H9 (cell line): ENCODE results near the gene TMEM135. TPM values are rescaled to one million over a fixed set of nuclear protein-coding genes. Genes with fewer than 3 reads are reported as not detected.

ENCODE experiments used
- DNase-seq: peaks from one replicate; pipeline ENCODE4 v3.0.0-alpha.2; 2017
- H2AFZ ChIP-seq: one replicate; pipeline ENCODE4 v1.6.1; 2013; ENCODE audit warnings: mild to moderate bottlenecking, low read length, control low read depth, moderate library complexity
- H2AK5ac ChIP-seq: 2 replicates; pipeline ENCODE4 v1.6.1; 2013; ENCODE audit warnings: low read length, control low read depth, mixed read lengths; ENCODE audit not compliant: insufficient read length
- H2BK120ac ChIP-seq: one replicate; pipeline ENCODE4 v1.6.1; 2013; ENCODE audit warnings: low read depth, mild to moderate bottlenecking, low read length, control low read depth, inconsistent platforms; ENCODE audit not compliant: poor library complexity, severe bottlenecking
- H2BK12ac ChIP-seq: 2 replicates; pipeline ENCODE4 v1.6.1; 2013; ENCODE audit warnings: low read length, control low read depth, mixed read lengths, low read depth; ENCODE audit not compliant: insufficient read length
- H2BK15ac ChIP-seq: 2 replicates; pipeline ENCODE4 v1.6.1; 2013; ENCODE audit warnings: low read depth, low read length, control low read depth
- H2BK20ac ChIP-seq: one replicate; pipeline ENCODE4 v1.6.1; 2013; ENCODE audit warnings: low read depth, mild to moderate bottlenecking, low read length, control low read depth, inconsistent platforms; ENCODE audit not compliant: poor library complexity, severe bottlenecking
- H2BK5ac ChIP-seq: 2 replicates; pipeline ENCODE4 v1.6.1; 2013; ENCODE audit warnings: low read length, control low read depth, mixed read lengths; ENCODE audit not compliant: insufficient read length
- H3K14ac ChIP-seq: 2 replicates; pipeline ENCODE4 v1.6.1; 2013; ENCODE audit warnings: low read length, control low read depth; ENCODE audit not compliant: insufficient read depth
- H3K18ac ChIP-seq: 2 replicates; pipeline ENCODE4 v1.6.1; 2013; ENCODE audit warnings: low read depth, mild to moderate bottlenecking, mixed read lengths, low read length, control low read depth; ENCODE audit not compliant: insufficient read length
- H3K23ac ChIP-seq: 2 replicates; pipeline ENCODE4 v1.6.1; 2013; ENCODE audit warnings: low read length, control low read depth, mixed read lengths, low read depth; ENCODE audit not compliant: insufficient read length
- H3K23me2 ChIP-seq: 2 replicates; pipeline ENCODE4 v1.6.1; 2013; ENCODE audit warnings: low read depth, mild to moderate bottlenecking, mixed read lengths, low read length, control low read depth; ENCODE audit not compliant: insufficient read length, poor library complexity, severe bottlenecking
- H3K27ac ChIP-seq: 2 replicates; pipeline ENCODE4 v1.5.1; 2013; ENCODE audit warnings: low read length, control low read depth, mixed read lengths, low read depth; ENCODE audit not compliant: insufficient read length
- H3K27me3 ChIP-seq: 2 replicates; pipeline ENCODE4 v1.6.1; 2013; ENCODE audit warnings: low read length, control low read depth, inconsistent platforms; ENCODE audit not compliant: insufficient read depth
- H3K4ac ChIP-seq: 2 replicates; pipeline ENCODE4 v1.6.1; 2013; ENCODE audit warnings: low read depth, mild to moderate bottlenecking, control low read depth, inconsistent platforms, low read length, moderate library complexity
- H3K4me1 ChIP-seq: 2 replicates; pipeline ENCODE4 v1.6.1; 2013; ENCODE audit warnings: low read length, control low read depth, inconsistent platforms; ENCODE audit not compliant: insufficient read depth
- H3K4me2 ChIP-seq: 2 replicates; pipeline ENCODE4 v1.6.1; 2013; ENCODE audit warnings: low read length, control low read depth, mixed read lengths; ENCODE audit not compliant: insufficient read length, insufficient read depth
- H3K56ac ChIP-seq: 2 replicates; pipeline ENCODE4 v1.6.1; 2013; ENCODE audit warnings: low read depth, mild to moderate bottlenecking, mixed read lengths, low read length, control low read depth; ENCODE audit not compliant: insufficient read length
- H3K79me1 ChIP-seq: 2 replicates; pipeline ENCODE4 v1.6.1; 2013; ENCODE audit warnings: low read depth, mild to moderate bottlenecking, moderate library complexity, low read length, control low read depth, inconsistent platforms; ENCODE audit not compliant: insufficient read depth, poor library complexity, severe bottlenecking
- H3K79me2 ChIP-seq: 2 replicates; pipeline ENCODE4 v1.6.1; 2013; ENCODE audit warnings: low read length, control low read depth, inconsistent platforms; ENCODE audit not compliant: insufficient read depth
- H3K9ac ChIP-seq: 2 replicates; pipeline ENCODE4 v1.6.1; 2013; ENCODE audit warnings: low read length, control low read depth, mixed read lengths; ENCODE audit not compliant: insufficient read length; ENCODE audit errors: extremely low read depth
- H3K9me3 ChIP-seq: one replicate; pipeline ENCODE4 v1.6.1; 2013; ENCODE audit warnings: low read depth, low read length, inconsistent platforms; ENCODE audit not compliant: control insufficient read depth
- H3T11ph ChIP-seq: one replicate; pipeline ENCODE4 v1.6.1; 2013; ENCODE audit warnings: mild to moderate bottlenecking, low read length, control low read depth, inconsistent platforms
- H4K20me1 ChIP-seq: one replicate; pipeline ENCODE4 v1.6.1; 2013; ENCODE audit not compliant: control insufficient read depth, insufficient read length, insufficient read depth
- H4K5ac ChIP-seq: 2 replicates; pipeline ENCODE4 v1.6.1; 2013; ENCODE audit warnings: low read depth, mild to moderate bottlenecking, mixed read lengths, low read length, control low read depth; ENCODE audit not compliant: insufficient read length
- H4K8ac ChIP-seq: replicated peaks from 2 replicates; pipeline ENCODE4 v1.6.1; 2013; ENCODE audit warnings: low read length, control low read depth, mixed read lengths, low read depth; ENCODE audit not compliant: insufficient read length
- H4K91ac ChIP-seq: 2 replicates; pipeline ENCODE4 v1.6.1; 2013; ENCODE audit warnings: low read depth, mild to moderate bottlenecking, moderate library complexity, mixed read lengths, low read length, control low read depth; ENCODE audit not compliant: insufficient read length
- H3K27ac Mint-ChIP-seq, 3 experiments: 2 replicates in 2 of 3; 3 replicates in 1 of 3; pipeline ENCODE4 v1.8.0; 2020 to 2021; ENCODE audit warnings: mixed read lengths in 3 of 3, mild to moderate bottlenecking in 1 of 3, moderate library complexity in 1 of 3
- H3K27me3 Mint-ChIP-seq: 2 replicates; pipeline ENCODE4 v1.8.0; 2021; ENCODE audit warnings: low read depth, mild to moderate bottlenecking, moderate library complexity, mixed read lengths
- H3K36me3 Mint-ChIP-seq, 3 experiments: 2 replicates in 2 of 3; 3 replicates in 1 of 3; pipeline ENCODE4 v1.8.0; 2020 to 2021; ENCODE audit warnings: low read depth in 3 of 3, mixed read lengths in 3 of 3; ENCODE audit not compliant: insufficient read depth in 1 of 3
- H3K4me1 Mint-ChIP-seq, 2 experiments: 2 replicates each; pipeline ENCODE4 v1.8.0; 2020; ENCODE audit warnings: mixed read lengths in 2 of 2
- H3K4me3 Mint-ChIP-seq, 2 experiments: 2 replicates in 1 of 2; 3 replicates in 1 of 2; pipeline ENCODE4 v1.8.0; 2020 to 2021; ENCODE audit warnings: mild to moderate bottlenecking in 2 of 2, mixed read lengths in 2 of 2, moderate library complexity in 1 of 2
- H3K9me3 Mint-ChIP-seq, 2 experiments: 2 replicates in 1 of 2; 3 replicates in 1 of 2; pipeline ENCODE4 v1.8.0; 2020; ENCODE audit warnings: mild to moderate bottlenecking in 2 of 2, mixed read lengths in 2 of 2, moderate library complexity in 1 of 2
- WGBS: extraction: QIAGEN DNeasy Blood & Tissue Kit; methylation state at CpG from one replicate; pipeline ENCODE4 v1.1.7; 2013; ENCODE audit warnings: missing lambda C conversion rate, low lambda C conversion rate, mixed read lengths; ENCODE audit not compliant: insufficient read length; ENCODE audit errors: extremely low coverage; 5-methylcytosine and 5-hydroxymethylcytosine counted together
- total RNA-seq: library from RNA; stranded (reverse); gene quantifications from 2 replicates; pipeline ENCODE4 v1.2.1, GENCODE V29; 2021
- TF ChIP-seq, protein P1 (sequence below): fragments of 200-600 bp; sonication (generic); conservative IDR thresholded peaks from 3 replicates; pipeline ENCODE4 v1.8.0; 2021; ENCODE audit warnings: antibody characterized with exemption, mild to moderate bottlenecking

Gene TMEM135
- total RNA-seq, 1 experiment from 2014 or later = 25.2 TPM

GRCh38 chr11:87120937-87121336, 83.2 kb downstream of the TMEM135 start:
- Histone ChIP-seq H3K23me2 (no peaks in the 10 kb centered on the region), H3K79me1 (no peaks in the 10 kb centered on the region), H3T11ph (no peak overlapping the region), H3K4ac (no peak overlapping the region), H3K4me2 (no peak overlapping the region), H2BK5ac (no peak overlapping the region), H2AK5ac (no peak overlapping the region), H4K8ac (no peak overlapping the region), H4K91ac (no peak overlapping the region), H3K27me3 (no peaks in the 10 kb centered on the region), H2BK12ac (no peak overlapping the region), H3K9me3 (no peaks in the 10 kb centered on the region), H3K27ac (no peak overlapping the region), H2AFZ (no peak overlapping the region), H4K5ac (no peak overlapping the region), H3K4me1 (no peaks in the 10 kb centered on the region; the same call in 1 of the 2 replicates), H3K23ac (no peak overlapping the region), H2BK20ac (no peak overlapping the region), H3K79me2 (no peaks in the 10 kb centered on the region), H2BK15ac (no peak overlapping the region), H3K18ac (no peak overlapping the region), H3K9ac (no peak overlapping the region), H3K14ac (no peak overlapping the region), H4K20me1 (no peaks in the 10 kb centered on the region), H2BK120ac (no peak overlapping the region), H3K56ac (no peak overlapping the region)
- no peaks in the 10 kb centered on the region for H3K9me3 Mint-ChIP-seq
- no peak overlapping the region for H3K4me3 Mint-ChIP-seq
- TF ChIP-seq, protein P1, sequence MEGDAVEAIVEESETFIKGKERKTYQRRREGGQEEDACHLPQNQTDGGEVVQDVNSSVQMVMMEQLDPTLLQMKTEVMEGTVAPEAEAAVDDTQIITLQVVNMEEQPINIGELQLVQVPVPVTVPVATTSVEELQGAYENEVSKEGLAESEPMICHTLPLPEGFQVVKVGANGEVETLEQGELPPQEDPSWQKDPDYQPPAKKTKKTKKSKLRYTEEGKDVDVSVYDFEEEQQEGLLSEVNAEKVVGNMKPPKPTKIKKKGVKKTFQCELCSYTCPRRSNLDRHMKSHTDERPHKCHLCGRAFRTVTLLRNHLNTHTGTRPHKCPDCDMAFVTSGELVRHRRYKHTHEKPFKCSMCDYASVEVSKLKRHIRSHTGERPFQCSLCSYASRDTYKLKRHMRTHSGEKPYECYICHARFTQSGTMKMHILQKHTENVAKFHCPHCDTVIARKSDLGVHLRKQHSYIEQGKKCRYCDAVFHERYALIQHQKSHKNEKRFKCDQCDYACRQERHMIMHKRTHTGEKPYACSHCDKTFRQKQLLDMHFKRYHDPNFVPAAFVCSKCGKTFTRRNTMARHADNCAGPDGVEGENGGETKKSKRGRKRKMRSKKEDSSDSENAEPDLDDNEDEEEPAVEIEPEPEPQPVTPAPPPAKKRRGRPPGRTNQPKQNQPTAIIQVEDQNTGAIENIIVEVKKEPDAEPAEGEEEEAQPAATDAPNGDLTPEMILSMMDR = no peak
- H3K36me3 Mint-ChIP-seq = no peaks in the 10 kb centered on the region
- DNase-seq = no peak
- H3K27ac Mint-ChIP-seq = no peak overlapping the region
- no peaks in the 10 kb centered on the region for H3K27me3 Mint-ChIP-seq
- H3K4me1 Mint-ChIP-seq = peaks cover 3% of the 10 kb centered on the region in 2 experiments; a peak in 2 of 4 replicates
- no CpG with 5 or more reads among the region's 1 CpG for WGBS
